GM18519 (cell line): ENCODE measurements around the gene CSN1S1.

Experiments used
- ATAC-seq: cut with Tn5 transposase; IDR thresholded peaks from one replicate; pipeline ENCODE4 v1.9.1; 2021; ENCODE audit warnings: mild to moderate bottlenecking, moderate library complexity; ENCODE audit not compliant: unreplicated experiment, low FRiP score

The CSN1S1 gene

GRCh38 chr4:69986663-69987062 is 55.8 kb downstream of the CSN1S1 start:
- ATAC-seq, result no peak

- ATAC-seq, result no peak
Measured at GRCh38 chr4:69991016-69991415, 60.1 kb downstream of the CSN1S1 start.

- ATAC-seq, result no peak
Measured at GRCh38 chr4:69994782-69995181, 63.9 kb downstream of the CSN1S1 start.

GRCh38 chr4:69995526-69996016 is 64.7 kb downstream of the CSN1S1 start, which contains the start of gene STATH:
Gene STATH (plus strand): TSS chr4:69995966. CDS start chr4:69998438, 2,472 bp downstream.
- ATAC-seq, result no peak
